CD8-positive, alpha-beta memory T cell (primary cell): ENCODE measurements around the gene NDUFAF2. TPM values are rescaled to one million over a fixed set of nuclear protein-coding genes. Genes with fewer than 3 reads are reported as not detected.
"Not testable (repeated sequence)": the region's sequence is repeated elsewhere in the genome, so short reads cannot be mapped to it uniquely, and the experiment has no call there.

Experiments used
- CTCF ChIA-PET: fragments of 350-600 bp; sonication (Branson Sonifier 250); formaldehyde crosslinking; loops from one replicate; lab custom pipeline; 2021; ENCODE audit warnings: antibody characterized with exemption; lab: Charles Lee
- POLR2A ChIA-PET: fragments of 350-600 bp; sonication (Branson Sonifier 250); formaldehyde crosslinking; loops from one replicate; lab custom pipeline; 2021; ENCODE audit warnings: antibody characterized with exemption; lab: Charles Lee
- DNase-seq, 5 donors: peaks; one replicate each; pipeline versions ENCODE4 v3.0.0 to v3.0.0-alpha.2; 2020 to 2022; ENCODE audit warnings: mixed read lengths in 1 of 5
- H3K27ac ChIP-seq: one replicate; pipeline ENCODE4 v1.7.0; 2013; ENCODE audit warnings: low read depth, mild to moderate bottlenecking, low read length, moderate library complexity
- H3K27me3 ChIP-seq: 2 replicates; pipeline ENCODE4 v1.7.0; 2013; ENCODE audit warnings: low read length, mild to moderate bottlenecking; ENCODE audit not compliant: insufficient read depth, poor library complexity, severe bottlenecking
- H3K36me3 ChIP-seq: 2 replicates; pipeline ENCODE4 v1.7.0; 2013; ENCODE audit warnings: mild to moderate bottlenecking, low read length, moderate library complexity; ENCODE audit not compliant: insufficient read depth
- H3K4me1 ChIP-seq: 2 replicates; pipeline ENCODE4 v1.7.0; 2013; ENCODE audit warnings: mild to moderate bottlenecking, low read length, moderate library complexity; ENCODE audit not compliant: insufficient read depth
- H3K4me3 ChIP-seq: 2 replicates; pipeline ENCODE4 v1.7.0; 2013; ENCODE audit warnings: mild to moderate bottlenecking, low read length
- H3K9me3 ChIP-seq: 2 replicates; pipeline ENCODE4 v1.7.0; 2013; ENCODE audit warnings: mild to moderate bottlenecking, low read length
- H3K27ac Mint-ChIP-seq, 8 donors: one replicate each; pipeline ENCODE4 v1.8.0; 2020 to 2021; ENCODE audit warnings: mixed read lengths in 8 of 8, mild to moderate bottlenecking in 6 of 8, inconsistent platforms in 3 of 8, moderate library complexity in 3 of 8
- H3K27me3 Mint-ChIP-seq, 2 donors: one replicate each; pipeline ENCODE4 v1.8.0; 2020 to 2021; ENCODE audit warnings: mixed read lengths in 2 of 2, mild to moderate bottlenecking in 1 of 2, moderate library complexity in 1 of 2
- H3K36me3 Mint-ChIP-seq, 3 donors: one replicate each; pipeline ENCODE4 v1.8.0; 2020 to 2021; ENCODE audit warnings: mixed read lengths in 3 of 3, inconsistent platforms in 1 of 3, mild to moderate bottlenecking in 1 of 3
- H3K4me1 Mint-ChIP-seq, 3 donors: one replicate each; pipeline ENCODE4 v1.8.0; 2020 to 2021; ENCODE audit warnings: mixed read lengths in 3 of 3, inconsistent platforms in 1 of 3, mild to moderate bottlenecking in 1 of 3
- H3K4me3 Mint-ChIP-seq, 7 donors: one replicate each; pipeline ENCODE4 v1.8.0; 2020 to 2021; ENCODE audit warnings: mixed read lengths in 7 of 7, mild to moderate bottlenecking in 6 of 7, moderate library complexity in 4 of 7, inconsistent platforms in 2 of 7
- H3K9me3 Mint-ChIP-seq, 5 donors: one replicate each; pipeline ENCODE4 v1.8.0; 2020 to 2022; ENCODE audit warnings: mixed read lengths in 5 of 5, mild to moderate bottlenecking in 3 of 5, moderate library complexity in 2 of 5, inconsistent platforms in 1 of 5
- polyA plus RNA-seq: library from polyadenylated mRNA; unstranded; fragments of 300-500 nt; fragmentation: Illumina TruSeq; gene quantifications from one replicate; pipeline ENCODE4 v1.2.3, GENCODE V29; 2021
- total RNA-seq, 2 experiments: library from RNA; stranded (reverse); gene quantifications; one replicate each; pipeline ENCODE4 v1.2.3, GENCODE V29; 2021

Gene NDUFAF2
- total and polyA plus RNA-seq, 3 experiments from 2014 or later: 37.7 to 46.8 (median 43.9) TPM

GRCh38 chr5:61030163-61030482 is 85.1 kb downstream of the NDUFAF2 start:
- ChIA-PET CTCF (no interaction called here), POLR2A (no interaction called here)
- Mint-ChIP-seq H3K4me1 (peaks cover 0 to 17% (median 4%) of the 10 kb centered on the region in 3 donors), H3K9me3 (peaks cover 0 to 7% (median 0%) of the 10 kb centered on the region in 5 donors), H3K36me3 (peaks cover 0 to 16% (median 3%) of the 10 kb centered on the region in 3 donors), H3K4me3 (no peak overlapping the region), H3K27me3 (no peaks in the 10 kb centered on the region), H3K27ac (no peak overlapping the region)
- H3K4me1 ChIP-seq: no peaks in the 10 kb centered on the region
- DNase-seq: no peak
- no peaks in the 10 kb centered on the region for H3K36me3 ChIP-seq
- H3K27ac ChIP-seq: no peak overlapping the region
- H3K4me3 ChIP-seq: no peak overlapping the region
- no peaks in the 10 kb centered on the region for H3K27me3 ChIP-seq
- H3K9me3 ChIP-seq: no peaks in the 10 kb centered on the region

GRCh38 chr5:61031301-61031700 is 86.3 kb downstream of the NDUFAF2 start:
- H3K27ac ChIP-seq, H3K27me3 Mint-ChIP-seq, H3K36me3 ChIP-seq, H3K27me3 ChIP-seq, POLR2A ChIA-PET, H3K27ac Mint-ChIP-seq, H3K9me3 ChIP-seq, CTCF ChIA-PET, H3K4me3 Mint-ChIP-seq, H3K4me1 ChIP-seq, H3K9me3 Mint-ChIP-seq, DNase-seq, H3K4me3 ChIP-seq: not testable (repeated sequence)
- Mint-ChIP-seq H3K36me3 (peaks cover 0 to 16% (median 3%) of the 10 kb centered on the region in 3 donors), H3K4me1 (peaks cover 0 to 17% (median 3%) of the 10 kb centered on the region in 3 donors)

GRCh38 chr5:61044545-61044944 is 99.5 kb downstream of the NDUFAF2 start:
- H3K4me3 Mint-ChIP-seq: no peak overlapping the region
- Histone ChIP-seq H3K27me3 (no peaks in the 10 kb centered on the region), H3K4me1 (no peaks in the 10 kb centered on the region), H3K27ac (no peak overlapping the region), H3K9me3 (no peaks in the 10 kb centered on the region), H3K36me3 (no peaks in the 10 kb centered on the region), H3K4me3 (no peak overlapping the region)
- H3K27me3 Mint-ChIP-seq: no peaks in the 10 kb centered on the region
- no peak for DNase-seq
- CTCF ChIA-PET: no interaction called here
- H3K36me3 Mint-ChIP-seq: peaks cover 12 to 36% (median 13%) of the 10 kb centered on the region in 3 donors
- POLR2A ChIA-PET: no interaction called here
- peaks cover 0 to 8% (median 0%) of the 10 kb centered on the region in 3 donors for H3K4me1 Mint-ChIP-seq
- H3K9me3 Mint-ChIP-seq: peaks cover 0 to 2% (median 0%) of the 10 kb centered on the region in 5 donors
- H3K27ac Mint-ChIP-seq: no peak overlapping the region

- no peaks in the 10 kb centered on the region for H3K27me3 Mint-ChIP-seq
- peaks cover 0 to 2% (median 0%) of the 10 kb centered on the region in 5 donors for H3K9me3 Mint-ChIP-seq
- Histone ChIP-seq H3K9me3 (no peaks in the 10 kb centered on the region), H3K27ac (no peak overlapping the region), H3K4me1 (no peaks in the 10 kb centered on the region), H3K4me3 (no peak overlapping the region), H3K27me3 (no peaks in the 10 kb centered on the region), H3K36me3 (no peaks in the 10 kb centered on the region)
- CTCF ChIA-PET: no interaction called here
- peaks cover 0 to 8% (median 0%) of the 10 kb centered on the region in 3 donors for H3K4me1 Mint-ChIP-seq
- DNase-seq: no peak
- POLR2A ChIA-PET: no interaction called here
- H3K27ac Mint-ChIP-seq: peak overlapping the region in 1 of 8 donors; percentile 16
- peaks cover 13 to 42% (median 14%) of the 10 kb centered on the region in 3 donors for H3K36me3 Mint-ChIP-seq
- no peak overlapping the region for H3K4me3 Mint-ChIP-seq
Measured at GRCh38 chr5:61047346-61047745, 102.3 kb downstream of the NDUFAF2 start.

- no peak overlapping the region for H3K4me3 ChIP-seq
- peaks cover 0 to 8% (median 0%) of the 10 kb centered on the region in 3 donors for H3K4me1 Mint-ChIP-seq
- H3K36me3 Mint-ChIP-seq: peaks cover 12 to 38% (median 13%) of the 10 kb centered on the region in 3 donors
- POLR2A ChIA-PET: no interaction called here
- H3K36me3 ChIP-seq: no peaks in the 10 kb centered on the region
- no peaks in the 10 kb centered on the region for H3K27me3 Mint-ChIP-seq
- no peaks in the 10 kb centered on the region for H3K27me3 ChIP-seq
- no peak for DNase-seq
- CTCF ChIA-PET: no interaction called here
- H3K9me3 Mint-ChIP-seq: peaks cover 0 to 2% (median 0%) of the 10 kb centered on the region in 5 donors
- no peaks in the 10 kb centered on the region for H3K9me3 ChIP-seq
- no peak overlapping the region for H3K4me3 Mint-ChIP-seq
- no peaks in the 10 kb centered on the region for H3K4me1 ChIP-seq
- no peak overlapping the region for H3K27ac Mint-ChIP-seq
- H3K27ac ChIP-seq: no peak overlapping the region
Measured at GRCh38 chr5:61048534-61048933, 103.5 kb downstream of the NDUFAF2 start.

GRCh38 chr5:61050292-61050691 is 105.3 kb downstream of the NDUFAF2 start:
- H3K36me3 Mint-ChIP-seq: peaks cover 9 to 26% (median 12%) of the 10 kb centered on the region in 3 donors
- Histone ChIP-seq H3K4me3 (no peak overlapping the region), H3K27ac (no peak overlapping the region), H3K27me3 (no peaks in the 10 kb centered on the region), H3K36me3 (no peaks in the 10 kb centered on the region), H3K9me3 (no peaks in the 10 kb centered on the region), H3K4me1 (no peaks in the 10 kb centered on the region)
- no peak for DNase-seq
- H3K27me3 Mint-ChIP-seq: no peaks in the 10 kb centered on the region
- ChIA-PET POLR2A (no interaction called here), CTCF (no interaction called here)
- H3K27ac Mint-ChIP-seq: no peak overlapping the region
- H3K4me3 Mint-ChIP-seq: no peak overlapping the region
- H3K4me1 Mint-ChIP-seq: peaks cover 0 to 8% (median 0%) of the 10 kb centered on the region in 3 donors
- peaks cover 0 to 2% (median 0%) of the 10 kb centered on the region in 5 donors for H3K9me3 Mint-ChIP-seq

- H3K9me3 ChIP-seq: no peaks in the 10 kb centered on the region
- no peak overlapping the region for H3K27ac ChIP-seq
- H3K36me3 ChIP-seq: no peaks in the 10 kb centered on the region
- POLR2A ChIA-PET: no interaction called here
- H3K4me1 ChIP-seq: no peaks in the 10 kb centered on the region
- Mint-ChIP-seq H3K4me1 (peaks cover 0 to under 1% (median 0%) of the 10 kb centered on the region in 3 donors), H3K27me3 (no peaks in the 10 kb centered on the region), H3K36me3 (peaks cover 4 to 17% (median 10%) of the 10 kb centered on the region in 3 donors), H3K9me3 (peaks cover 0 to 2% (median 0%) of the 10 kb centered on the region in 5 donors), H3K4me3 (no peak overlapping the region), H3K27ac (no peak overlapping the region)
- no peak overlapping the region for H3K4me3 ChIP-seq
- CTCF ChIA-PET: no interaction called here
- no peaks in the 10 kb centered on the region for H3K27me3 ChIP-seq
- no peak for DNase-seq
Measured at GRCh38 chr5:61051267-61051666, 106.3 kb downstream of the NDUFAF2 start.

- CTCF ChIA-PET: interaction anchor here (1.4 to 4.1 kb wide), 2 partner anchors 9 to 606 kb away, joined by 3 to 29 read pairs; no protein-coding TSS in a partner anchor
- H3K4me1 ChIP-seq: no peaks in the 10 kb centered on the region
- Mint-ChIP-seq H3K4me3 (no peak overlapping the region), H3K9me3 (peaks cover 0 to 2% (median 0%) of the 10 kb centered on the region in 5 donors), H3K27me3 (no peaks in the 10 kb centered on the region), H3K4me1 (no peaks in the 10 kb centered on the region), H3K36me3 (peaks cover 3 to 15% (median 5%) of the 10 kb centered on the region in 3 donors), H3K27ac (no peak overlapping the region)
- H3K27ac ChIP-seq: no peak overlapping the region
- POLR2A ChIA-PET: no interaction called here
- H3K27me3 ChIP-seq: no peaks in the 10 kb centered on the region
- no peak for DNase-seq
- no peak overlapping the region for H3K4me3 ChIP-seq
- H3K9me3 ChIP-seq: no peaks in the 10 kb centered on the region
- H3K36me3 ChIP-seq: no peaks in the 10 kb centered on the region
Measured at GRCh38 chr5:61052882-61053281, 107.9 kb downstream of the NDUFAF2 start.
